Measurements from ENCODE around the gene TNFSF15. TPM values are rescaled to one million over a fixed set of nuclear protein-coding genes. Genes with fewer than 3 reads are reported as not detected.
A peak's percentile ranks its signal among the peaks of the same experiment; 100 is the strongest.

TNFSF15 gene
- total RNA-seq (2021) (0.33 and 0.55 TPM in 2 replicates), Bru-seq, nascent RNA (percentile 27 among the genes with signal in this experiment), BruChase-seq, experiment 1, labeled RNA remaining after a 2-hour chase (percentile 36 among the genes with signal in this experiment), BruChase-seq, experiment 2, labeled RNA remaining after a 6-hour chase (percentile 31 among the genes with signal in this experiment)
- long read RNA-seq: 0 reads

DNA sequence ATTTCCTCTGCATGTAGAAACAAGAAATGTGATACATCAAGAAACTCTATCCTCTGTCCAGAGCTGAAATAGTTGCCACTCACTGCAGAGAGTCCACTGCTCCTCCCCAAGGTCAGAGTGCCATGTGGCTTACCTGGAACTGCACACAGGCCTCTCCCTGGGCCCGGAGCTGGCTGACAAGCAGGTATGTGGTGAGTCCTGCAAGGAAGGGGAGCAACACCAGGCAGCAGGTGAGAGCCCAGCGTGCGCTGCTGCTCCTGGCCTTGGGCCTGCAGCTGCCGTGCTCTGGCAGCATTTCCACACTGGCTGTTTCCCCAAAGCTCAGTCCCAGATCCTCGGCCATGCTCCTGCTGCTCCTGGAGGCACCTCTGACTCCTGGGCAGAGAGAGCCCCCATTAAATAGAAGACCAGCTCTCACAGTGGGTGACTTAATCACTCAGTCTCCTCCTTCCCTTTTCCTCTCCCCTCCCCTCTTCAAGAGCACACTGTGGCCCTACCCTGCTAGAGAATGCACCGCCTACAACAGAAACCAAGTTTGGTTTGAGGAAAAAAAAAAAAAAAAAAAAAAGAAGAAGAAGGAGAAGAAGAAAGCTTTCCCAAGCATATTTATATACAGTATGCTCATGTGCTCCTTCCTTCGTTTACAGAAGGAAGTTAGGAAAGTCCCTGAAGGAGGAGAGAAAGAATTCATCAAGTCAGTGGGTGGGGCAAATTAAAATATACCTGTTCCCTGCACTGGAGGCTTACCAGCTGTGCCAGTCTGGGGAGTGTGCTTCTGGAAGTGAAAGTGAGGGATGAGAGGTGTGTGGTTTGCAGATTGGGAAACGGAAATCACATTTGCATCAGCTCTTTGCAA is at the start of gene TNFSF15:
TSS of gene TNFSF15 (minus strand) at position 370 of the 856 bp plus-strand sequence. CDS start at position 343, 27 bp downstream.
- no TSS peak for BruUV-seq (replicated peaks)
- ChIA-PET POLR2A (ENCODE audit: unreplicated experiment) (interaction anchor here (0.6 kb wide), 2 partner anchors 128 to 203 kb away, joined by 3 to 4 read pairs; no protein-coding TSS in a partner anchor), CTCF (interaction anchor here (0.6 to 1.3 kb wide), 3 partner anchors 92 to 124 kb away, joined by 4 to 7 read pairs (median 6); partner anchors contain the start of gene TEX48)
- TF ChIP-seq EZH2 (IDR thresholded peaks at IDR 0.05; ENCODE audit: low read depth): no peak
- TF ChIP-seq, protein P1, sequence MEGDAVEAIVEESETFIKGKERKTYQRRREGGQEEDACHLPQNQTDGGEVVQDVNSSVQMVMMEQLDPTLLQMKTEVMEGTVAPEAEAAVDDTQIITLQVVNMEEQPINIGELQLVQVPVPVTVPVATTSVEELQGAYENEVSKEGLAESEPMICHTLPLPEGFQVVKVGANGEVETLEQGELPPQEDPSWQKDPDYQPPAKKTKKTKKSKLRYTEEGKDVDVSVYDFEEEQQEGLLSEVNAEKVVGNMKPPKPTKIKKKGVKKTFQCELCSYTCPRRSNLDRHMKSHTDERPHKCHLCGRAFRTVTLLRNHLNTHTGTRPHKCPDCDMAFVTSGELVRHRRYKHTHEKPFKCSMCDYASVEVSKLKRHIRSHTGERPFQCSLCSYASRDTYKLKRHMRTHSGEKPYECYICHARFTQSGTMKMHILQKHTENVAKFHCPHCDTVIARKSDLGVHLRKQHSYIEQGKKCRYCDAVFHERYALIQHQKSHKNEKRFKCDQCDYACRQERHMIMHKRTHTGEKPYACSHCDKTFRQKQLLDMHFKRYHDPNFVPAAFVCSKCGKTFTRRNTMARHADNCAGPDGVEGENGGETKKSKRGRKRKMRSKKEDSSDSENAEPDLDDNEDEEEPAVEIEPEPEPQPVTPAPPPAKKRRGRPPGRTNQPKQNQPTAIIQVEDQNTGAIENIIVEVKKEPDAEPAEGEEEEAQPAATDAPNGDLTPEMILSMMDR (conservative IDR thresholded peaks at IDR 0.05): no peak
- Histone ChIP-seq H3F3A (ENCODE audit: insufficient read depth, low read depth) (peaks cover 34% of the 10 kb centered on the region), H3K27ac (peak within 1 kb of the TSS; percentile 89), H3K4me2 (peak within 1 kb of the TSS; percentile 77), H3K4me1 (replicated peaks; ENCODE audit: insufficient read depth) (peaks cover 50% of the 10 kb centered on the region), H3K9me3 (ENCODE audit: insufficient read depth, low read depth) (no peaks in the 10 kb centered on the region), H3K79me2 (ENCODE audit: low read depth) (no peaks in the 10 kb centered on the region), H3K4me3 (peak within 1 kb of the TSS; percentile 42), H3K27me3 (ENCODE audit: insufficient read depth, low read depth) (no peaks in the 10 kb centered on the region), H3K9me2 (ENCODE audit: insufficient read depth) (no peaks in the 10 kb centered on the region), H3K36me3 (ENCODE audit: low read depth) (no peaks in the 10 kb centered on the region), H4K20me1 (ENCODE audit: insufficient read depth) (no peaks in the 10 kb centered on the region), H2AFZ (peak within 1 kb of the TSS; percentile 44; the same call in 1 of the 2 replicates)
- intact Hi-C loops (cut with micrococcal nuclease; ENCODE audit: unreplicated experiment): loop anchor here (5.0 kb wide), 2 partner anchors 64 to 124 kb away; partner anchors contain the start of gene TEX48
- peak; percentile 82 to 88 for DNase-seq

DNA sequence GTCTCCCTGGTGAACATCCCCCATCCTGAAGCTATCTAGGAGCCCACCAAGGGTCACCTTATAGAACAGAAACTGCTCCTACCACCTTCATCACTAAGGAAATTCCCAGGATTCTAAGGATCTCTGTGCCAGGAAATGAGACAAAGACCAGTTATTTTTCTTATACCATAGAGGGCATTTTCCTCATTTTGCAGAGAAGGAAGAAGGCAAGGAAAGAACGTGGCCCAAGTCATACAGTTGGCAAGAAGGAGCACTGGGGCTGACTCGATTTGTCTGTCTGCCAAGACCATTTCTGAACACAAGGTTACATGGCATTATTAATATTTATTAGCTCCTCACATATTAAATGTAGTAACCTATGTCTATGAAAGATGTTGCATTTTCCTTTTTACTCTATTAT is 49.6 kb upstream of the TNFSF15 start:
- Histone ChIP-seq H4K20me1 (ENCODE audit: insufficient read depth) (no peaks in the 10 kb centered on the region), H3K4me2 (no peak overlapping the region), H3K9me2 (ENCODE audit: insufficient read depth) (no peaks in the 10 kb centered on the region), H3K27me3 (ENCODE audit: insufficient read depth, low read depth) (no peaks in the 10 kb centered on the region), H3K27ac (no peak overlapping the region), H3K4me1 (replicated peaks; ENCODE audit: insufficient read depth) (peaks cover 17% of the 10 kb centered on the region), H3K4me3 (no peak overlapping the region), H3K79me2 (ENCODE audit: low read depth) (no peaks in the 10 kb centered on the region), H3K36me3 (ENCODE audit: low read depth) (no peaks in the 10 kb centered on the region), H3F3A (ENCODE audit: insufficient read depth, low read depth) (no peaks in the 10 kb centered on the region), H2AFZ (no peak overlapping the region), H3K9me3 (ENCODE audit: insufficient read depth, low read depth) (peaks cover 3% of the 10 kb centered on the region; the same call in 1 of the 2 replicates)
- no TSS peak for BruUV-seq (replicated peaks)
- ChIA-PET CTCF (no interaction called here), POLR2A (ENCODE audit: unreplicated experiment) (no interaction called here)
- DNase-seq: no peak
- intact Hi-C loops (cut with micrococcal nuclease; ENCODE audit: unreplicated experiment): no loop called here
- TF ChIP-seq, protein P1 (conservative IDR thresholded peaks at IDR 0.05): no peak
- no peak for TF ChIP-seq EZH2 (IDR thresholded peaks at IDR 0.05; ENCODE audit: low read depth)

DNA sequence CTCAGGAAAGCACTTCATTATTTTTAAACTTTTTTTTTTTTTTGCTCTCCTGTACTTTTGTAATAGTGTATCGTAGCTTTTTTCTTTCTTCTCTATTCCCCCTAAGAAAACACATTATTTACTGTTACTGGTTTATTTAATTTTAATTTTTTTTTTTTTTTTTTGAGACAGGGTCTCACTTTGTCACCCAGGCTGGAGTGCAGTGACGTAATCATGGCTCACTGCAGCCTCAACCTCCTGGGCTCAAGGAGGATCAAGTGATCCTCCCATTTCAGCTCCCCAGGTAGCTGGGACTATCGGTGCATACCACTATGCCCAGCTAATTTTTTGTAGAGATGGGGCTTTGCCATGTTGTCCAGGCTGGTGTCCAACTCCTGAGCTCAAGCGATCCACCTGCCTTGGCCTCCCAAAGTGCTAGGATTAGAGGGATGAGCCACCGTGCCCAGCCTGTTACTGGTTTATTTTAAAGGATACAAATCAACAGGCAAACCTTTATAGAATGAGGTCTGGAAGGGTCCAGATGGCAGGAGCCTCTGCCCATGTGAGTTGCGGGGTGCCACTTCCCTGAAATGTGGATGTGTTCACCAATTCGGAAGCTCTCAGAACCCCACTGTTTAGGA is 49.0 kb upstream of the TNFSF15 start:
- TF ChIP-seq, protein P1 (conservative IDR thresholded peaks at IDR 0.05): no peak
- no peak for TF ChIP-seq EZH2 (IDR thresholded peaks at IDR 0.05; ENCODE audit: low read depth)
- Histone ChIP-seq H3K27me3 (ENCODE audit: insufficient read depth, low read depth) (no peaks in the 10 kb centered on the region), H3K4me2 (no peak overlapping the region), H3F3A (ENCODE audit: insufficient read depth, low read depth) (no peaks in the 10 kb centered on the region), H3K4me1 (replicated peaks; ENCODE audit: insufficient read depth) (peaks cover 17% of the 10 kb centered on the region), H4K20me1 (ENCODE audit: insufficient read depth) (no peaks in the 10 kb centered on the region), H3K27ac (no peak overlapping the region), H3K9me3 (ENCODE audit: insufficient read depth, low read depth) (peaks cover 3% of the 10 kb centered on the region; the same call in 1 of the 2 replicates), H3K4me3 (no peak overlapping the region), H3K9me2 (ENCODE audit: insufficient read depth) (no peaks in the 10 kb centered on the region), H2AFZ (no peak overlapping the region), H3K79me2 (ENCODE audit: low read depth) (no peaks in the 10 kb centered on the region), H3K36me3 (ENCODE audit: low read depth) (no peaks in the 10 kb centered on the region)
- BruUV-seq (replicated peaks): no TSS peak
- ChIA-PET CTCF (no interaction called here), POLR2A (ENCODE audit: unreplicated experiment) (no interaction called here)
- intact Hi-C loops (cut with micrococcal nuclease; ENCODE audit: unreplicated experiment): no loop called here
- no peak for DNase-seq

Measured in PC-9 (cell line).